ENCODE measurements around the gene SYT3. TPM values are rescaled to one million over a fixed set of nuclear protein-coding genes. Genes with fewer than 3 reads are reported as not detected.
"Not testable (repeated sequence)": the region's sequence is repeated elsewhere in the genome, so short reads cannot be mapped to it uniquely, and the experiment has no call there.

SYT3 gene
- total and polyA plus RNA-seq, 2 experiments from 2014 or later: 10.0 to 25.5 TPM

- DNase-seq (ENCODE audit: low spot score): no peak
- no peaks in the 10 kb centered on the region for H3K4me1 ChIP-seq (ENCODE audit: insufficient read depth)
- H3K27me3 ChIP-seq (ENCODE audit: insufficient read depth): no peaks in the 10 kb centered on the region
- no peaks in the 10 kb centered on the region for H3K36me3 ChIP-seq (ENCODE audit: insufficient read depth)
- H3K4me3 ChIP-seq: no peak overlapping the region
- no peaks in the 10 kb centered on the region for H4K20me1 ChIP-seq (replicated peaks; ENCODE audit: insufficient read depth)
- no peak overlapping the region for H2AFZ ChIP-seq
- H3K9me2 ChIP-seq (ENCODE audit: insufficient read depth): no peaks in the 10 kb centered on the region
- no peaks in the 10 kb centered on the region for H3K79me2 ChIP-seq (replicated peaks; ENCODE audit: insufficient read depth)
- H3K4me1 Mint-ChIP-seq: no peaks in the 10 kb centered on the region
- H3K27me3 Mint-ChIP-seq (ENCODE audit: insufficient read depth, low read depth, poor library complexity): peaks cover 10% of the 10 kb centered on the region
- peaks cover 84% of the 10 kb centered on the region for H3K9me3 Mint-ChIP-seq
- H3K4me3 Mint-ChIP-seq: no peak overlapping the region
- H3K27ac ChIP-seq (ENCODE audit: low read depth): no peak overlapping the region
- peaks cover 32% of the 10 kb centered on the region for H3K36me3 Mint-ChIP-seq (ENCODE audit: low read depth)
- no peak overlapping the region for H3K27ac Mint-ChIP-seq
- no peak for TF ChIP-seq CREB1 (CRISPR knock-in tag; IDR thresholded peaks at IDR 0.05; ENCODE audit: low read depth)
- TF ChIP-seq EZH2phosphoT487 (IDR thresholded peaks at IDR 0.05; ENCODE audit: unreplicated experiment): no peak
- TF ChIP-seq NANOG (IDR thresholded peaks at IDR 0.05; ENCODE audit: borderline replicate concordance): no peak
- TF ChIP-seq ZNF114 (CRISPR knock-in tag; IDR thresholded peaks at IDR 0.05): no peak
- no peak for TF ChIP-seq ZNF331 (CRISPR knock-in tag; IDR thresholded peaks at IDR 0.05; ENCODE audit: low read depth)
- no peak overlapping the region for H3K4me2 ChIP-seq
- ATAC-seq: no peak
- H3F3A ChIP-seq (replicated peaks; ENCODE audit: low read depth): no peaks in the 10 kb centered on the region
Observed at GRCh38 chr19:50624949-50625600, 14.6 kb downstream of the SYT3 start.

GRCh38 chr19:50620394-50620906 lies 19.2 kb downstream of the SYT3 start:
- H3F3A ChIP-seq (replicated peaks; ENCODE audit: low read depth); H3K4me1 Mint-ChIP-seq; H3K79me2 ChIP-seq (replicated peaks; ENCODE audit: insufficient read depth); H3K4me1 ChIP-seq (ENCODE audit: insufficient read depth); H3K9me2 ChIP-seq (ENCODE audit: insufficient read depth); H3K27ac ChIP-seq (ENCODE audit: low read depth); H3K36me3 ChIP-seq (ENCODE audit: insufficient read depth); H3K4me3 ChIP-seq; H3K27me3 Mint-ChIP-seq (ENCODE audit: insufficient read depth, low read depth, poor library complexity); H3K27me3 ChIP-seq (ENCODE audit: insufficient read depth); H3K27ac Mint-ChIP-seq; H3K36me3 Mint-ChIP-seq (ENCODE audit: low read depth); H3K4me3 Mint-ChIP-seq; DNase-seq (ENCODE audit: low spot score); H4K20me1 ChIP-seq (replicated peaks; ENCODE audit: insufficient read depth); H3K4me2 ChIP-seq; ATAC-seq; H2AFZ ChIP-seq: not testable (repeated sequence)
- H3K9me3 Mint-ChIP-seq: peaks cover 65% of the 10 kb centered on the region

DNA sequence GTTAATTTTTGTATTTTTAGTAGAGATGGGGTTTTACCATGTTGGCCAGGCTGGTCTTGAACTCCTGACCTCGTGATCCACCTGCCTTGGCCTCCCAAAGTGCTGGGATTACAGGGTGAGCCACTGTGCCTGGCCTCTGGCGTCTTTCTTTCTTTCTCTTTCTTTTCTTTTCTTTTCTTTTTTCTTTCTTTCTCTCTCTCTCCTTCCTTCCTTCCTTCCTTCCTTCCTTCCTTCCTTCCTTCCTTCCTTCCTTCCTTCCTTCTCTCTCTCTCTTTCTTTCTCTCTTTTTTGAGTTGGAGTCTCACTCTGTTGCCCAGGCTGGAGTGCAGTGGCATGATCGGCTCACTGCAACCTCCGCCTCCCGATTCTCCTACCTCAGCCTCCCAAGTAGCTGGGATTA lies 20.5 kb downstream of the SYT3 start:
- H3K36me3 ChIP-seq (ENCODE audit: insufficient read depth); H4K20me1 ChIP-seq (replicated peaks; ENCODE audit: insufficient read depth); ATAC-seq; H3K4me3 Mint-ChIP-seq; H3K27ac ChIP-seq (ENCODE audit: low read depth); H3K4me2 ChIP-seq; H3K36me3 Mint-ChIP-seq (ENCODE audit: low read depth); H3K4me1 ChIP-seq (ENCODE audit: insufficient read depth); H3F3A ChIP-seq (replicated peaks; ENCODE audit: low read depth); H3K4me1 Mint-ChIP-seq; H3K9me2 ChIP-seq (ENCODE audit: insufficient read depth); H3K27ac Mint-ChIP-seq; DNase-seq (ENCODE audit: low spot score); H3K4me3 ChIP-seq; H3K27me3 ChIP-seq (ENCODE audit: insufficient read depth); H2AFZ ChIP-seq; H3K79me2 ChIP-seq (replicated peaks; ENCODE audit: insufficient read depth); H3K27me3 Mint-ChIP-seq (ENCODE audit: insufficient read depth, low read depth, poor library complexity): not testable (repeated sequence)
- peaks cover 65% of the 10 kb centered on the region for H3K9me3 Mint-ChIP-seq

DNA sequence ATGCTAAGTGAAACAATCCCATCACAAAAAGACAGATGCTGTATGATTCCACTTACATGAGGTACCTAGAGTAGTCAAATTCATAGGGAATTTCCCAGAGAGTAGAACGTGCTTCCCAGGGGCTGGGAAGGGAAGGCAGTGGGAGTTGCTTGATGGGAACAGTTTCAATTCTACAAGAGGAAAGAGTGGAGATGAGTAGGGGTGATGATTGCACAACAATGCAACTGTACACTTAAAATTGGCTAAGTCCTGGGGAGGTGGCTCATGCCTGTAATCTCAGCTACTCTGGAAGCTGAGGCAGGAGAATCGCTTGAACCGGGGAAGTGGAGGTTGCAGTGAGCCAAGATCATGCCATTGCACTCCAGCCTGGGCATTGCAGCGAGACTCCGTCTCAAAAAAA lies 21.3 kb downstream of the SYT3 start:
- H3K36me3 Mint-ChIP-seq (ENCODE audit: low read depth); H3K4me1 ChIP-seq (ENCODE audit: insufficient read depth); H3K4me3 ChIP-seq; H4K20me1 ChIP-seq (replicated peaks; ENCODE audit: insufficient read depth); H2AFZ ChIP-seq; DNase-seq (ENCODE audit: low spot score); H3K4me1 Mint-ChIP-seq; H3F3A ChIP-seq (replicated peaks; ENCODE audit: low read depth); H3K4me3 Mint-ChIP-seq; H3K27me3 ChIP-seq (ENCODE audit: insufficient read depth); H3K4me2 ChIP-seq; H3K36me3 ChIP-seq (ENCODE audit: insufficient read depth); H3K27me3 Mint-ChIP-seq (ENCODE audit: insufficient read depth, low read depth, poor library complexity); ATAC-seq; H3K27ac Mint-ChIP-seq; H3K9me2 ChIP-seq (ENCODE audit: insufficient read depth); H3K79me2 ChIP-seq (replicated peaks; ENCODE audit: insufficient read depth); H3K27ac ChIP-seq (ENCODE audit: low read depth): not testable (repeated sequence)
- peaks cover 63% of the 10 kb centered on the region for H3K9me3 Mint-ChIP-seq

DNA sequence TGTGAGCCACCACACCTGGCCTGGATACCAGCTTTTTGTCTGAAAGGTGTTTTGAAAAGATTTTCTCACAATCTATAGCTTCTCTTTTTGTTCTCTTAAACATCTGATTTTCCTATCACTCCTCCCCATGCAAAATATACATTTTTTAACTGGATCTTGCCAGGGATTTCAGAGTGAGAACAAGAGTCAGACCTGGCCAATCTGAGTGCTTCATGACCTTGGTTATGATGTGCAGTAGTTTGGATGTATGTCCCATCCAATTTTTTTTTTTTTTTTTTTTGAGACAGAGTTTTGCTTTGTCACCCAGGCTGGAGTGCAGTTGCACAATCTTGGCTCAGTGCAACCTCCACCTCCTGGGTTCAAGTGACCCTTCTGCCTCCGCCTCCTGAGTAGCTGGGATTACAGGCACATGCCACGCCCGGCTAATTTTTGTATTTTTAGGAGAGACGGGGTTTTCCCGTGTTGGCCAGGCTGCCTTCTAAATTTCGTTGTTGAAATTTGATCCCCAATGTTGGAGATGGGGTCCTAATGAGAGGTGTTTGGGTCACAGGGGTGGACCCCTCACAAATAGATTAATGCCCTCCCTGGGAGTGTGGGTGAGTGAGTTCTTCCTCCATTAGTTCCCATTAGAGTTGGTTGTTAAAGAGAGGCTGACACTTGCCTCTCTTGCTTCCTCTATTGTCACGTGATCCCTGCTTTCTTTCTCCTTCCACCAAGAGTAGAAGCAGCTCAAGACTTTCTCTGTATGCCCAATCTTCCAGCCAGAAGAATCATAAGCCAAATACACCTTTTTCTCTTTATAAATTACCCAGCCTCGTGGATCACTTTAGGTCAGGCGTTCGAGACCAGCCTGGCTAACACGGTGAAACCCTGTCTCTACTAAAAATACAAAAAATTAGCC lies 26.9 kb downstream of the SYT3 start:
- not testable (repeated sequence) for H3K9me2 ChIP-seq (ENCODE audit: insufficient read depth); H3K4me1 ChIP-seq (ENCODE audit: insufficient read depth); DNase-seq (ENCODE audit: low spot score); H3K4me1 Mint-ChIP-seq; H3K4me3 Mint-ChIP-seq; H3F3A ChIP-seq (replicated peaks; ENCODE audit: low read depth); H2AFZ ChIP-seq; H3K36me3 ChIP-seq (ENCODE audit: insufficient read depth); H3K79me2 ChIP-seq (replicated peaks; ENCODE audit: insufficient read depth); H3K27ac ChIP-seq (ENCODE audit: low read depth); H3K27me3 Mint-ChIP-seq (ENCODE audit: insufficient read depth, low read depth, poor library complexity); ATAC-seq; H3K4me2 ChIP-seq; H3K27ac Mint-ChIP-seq; H3K27me3 ChIP-seq (ENCODE audit: insufficient read depth); H4K20me1 ChIP-seq (replicated peaks; ENCODE audit: insufficient read depth); H3K4me3 ChIP-seq
- H3K36me3 Mint-ChIP-seq (ENCODE audit: low read depth): peaks cover 21% of the 10 kb centered on the region
- peaks cover 70% of the 10 kb centered on the region for H3K9me3 Mint-ChIP-seq

Data from GM23338 (cell line).